HuH-7 (cell line): ENCODE measurements around the gene MUCL3.
"Not testable (repeated sequence)": the region's sequence is repeated elsewhere in the genome, so short reads cannot be mapped to it uniquely, and the experiment has no call there.

Experiments
- DNase-seq: peaks from one replicate; pipeline ENCODE4 v3.0.0; 2011; ENCODE audit warnings: low spot score

MUCL3 gene

DNA sequence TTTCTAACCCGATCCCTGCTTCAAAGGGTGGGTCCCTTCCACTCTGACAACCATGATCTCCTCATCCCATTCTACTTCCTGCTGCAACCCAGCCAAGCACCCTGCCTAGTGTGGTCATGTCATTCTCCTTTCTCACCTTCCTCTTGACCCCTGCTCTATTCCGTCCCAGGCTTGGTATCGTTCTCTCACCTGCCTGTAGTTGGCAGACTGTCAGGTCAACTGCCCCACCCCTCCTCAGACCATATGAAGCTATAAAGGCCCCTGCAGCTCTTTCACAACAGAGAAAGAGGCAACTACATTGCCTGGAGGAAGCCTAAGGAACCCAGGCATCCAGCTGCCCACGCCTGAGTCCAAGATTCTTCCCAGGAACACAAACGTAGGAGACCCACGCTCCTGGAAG, 42.7 kb downstream of the MUCL3 start, which contains the start of gene MUC21:
Gene MUC21, plus strand, starts transcription at position 280 of the 400 bp plus-strand sequence. CDS start 241 bp downstream, outside the sequence.
- no peak for DNase-seq

GRCh38 chr6:30985490-30985889, 44.7 kb downstream of the MUCL3 start:
- DNase-seq: no peak

DNA sequence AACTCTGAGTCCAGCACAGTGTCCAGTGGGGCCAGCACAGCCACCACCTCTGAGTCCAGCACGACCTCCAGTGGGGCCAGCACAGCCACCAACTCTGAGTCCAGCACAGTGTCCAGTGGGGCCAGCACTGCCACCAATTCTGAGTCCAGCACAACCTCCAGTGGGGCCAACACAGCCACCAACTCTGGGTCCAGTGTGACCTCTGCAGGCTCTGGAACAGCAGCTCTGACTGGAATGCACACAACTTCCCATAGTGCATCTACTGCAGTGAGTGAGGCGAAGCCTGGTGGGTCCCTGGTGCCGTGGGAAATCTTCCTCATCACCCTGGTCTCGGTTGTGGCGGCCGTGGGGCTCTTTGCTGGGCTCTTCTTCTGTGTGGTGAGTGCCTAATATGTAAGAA, 46.5 kb downstream of the MUCL3 start:
- DNase-seq: no peak

DNA sequence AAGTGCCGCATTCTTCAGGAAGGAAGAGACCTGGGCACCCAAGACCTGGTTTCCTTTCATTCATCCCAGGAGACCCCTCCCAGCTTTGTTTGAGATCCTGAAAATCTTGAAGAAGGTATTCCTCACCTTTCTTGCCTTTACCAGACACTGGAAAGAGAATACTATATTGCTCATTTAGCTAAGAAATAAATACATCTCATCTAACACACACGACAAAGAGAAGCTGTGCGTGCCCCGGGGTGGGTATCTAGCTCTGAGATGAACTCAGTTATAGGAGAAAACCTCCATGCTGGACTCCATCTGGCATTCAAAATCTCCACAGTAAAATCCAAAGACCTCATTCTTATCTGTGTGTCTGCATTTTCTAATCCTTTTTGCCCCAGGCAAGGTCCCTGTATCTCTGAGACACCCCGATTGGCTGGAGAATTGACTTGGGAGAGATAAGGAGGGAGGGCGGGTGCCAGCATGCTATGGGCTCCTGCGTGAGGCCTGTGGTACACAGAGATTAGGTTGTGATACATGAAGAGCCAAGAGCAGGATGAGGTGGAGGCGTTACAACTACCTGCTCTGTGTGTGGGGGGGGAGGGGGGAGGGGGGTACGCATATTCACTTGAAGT, 47.5 kb downstream of the MUCL3 start:
- no peak for DNase-seq

- DNase-seq: no peak
Measured at GRCh38 chr6:30990422-30991086, 49.8 kb downstream of the MUCL3 start.

GRCh38 chr6:30991891-30992290, 51.1 kb downstream of the MUCL3 start:
- no peak for DNase-seq

DNA sequence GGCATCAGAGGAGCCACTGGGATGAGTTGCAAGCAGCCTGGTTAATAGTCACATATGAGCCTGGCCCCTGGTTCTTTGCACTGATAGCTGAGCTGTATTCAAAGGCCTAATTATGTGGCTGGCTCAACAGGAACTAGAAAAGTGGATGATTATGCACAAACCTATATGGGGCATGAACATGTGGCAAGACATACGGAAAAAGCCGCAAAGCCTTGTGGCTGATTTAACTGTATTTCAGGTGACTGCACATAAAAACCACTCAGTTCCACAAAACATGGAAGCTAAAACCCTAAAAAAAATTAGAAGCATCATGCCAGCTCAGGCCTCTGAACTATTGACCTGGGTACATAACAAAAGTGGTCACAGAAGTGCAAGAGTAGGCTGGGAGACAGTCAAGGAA, 56.5 kb downstream of the MUCL3 start:
- DNase-seq: no peak

GRCh38 chr6:30998785-30999184, 58.0 kb downstream of the MUCL3 start:
- no peak for DNase-seq

DNA sequence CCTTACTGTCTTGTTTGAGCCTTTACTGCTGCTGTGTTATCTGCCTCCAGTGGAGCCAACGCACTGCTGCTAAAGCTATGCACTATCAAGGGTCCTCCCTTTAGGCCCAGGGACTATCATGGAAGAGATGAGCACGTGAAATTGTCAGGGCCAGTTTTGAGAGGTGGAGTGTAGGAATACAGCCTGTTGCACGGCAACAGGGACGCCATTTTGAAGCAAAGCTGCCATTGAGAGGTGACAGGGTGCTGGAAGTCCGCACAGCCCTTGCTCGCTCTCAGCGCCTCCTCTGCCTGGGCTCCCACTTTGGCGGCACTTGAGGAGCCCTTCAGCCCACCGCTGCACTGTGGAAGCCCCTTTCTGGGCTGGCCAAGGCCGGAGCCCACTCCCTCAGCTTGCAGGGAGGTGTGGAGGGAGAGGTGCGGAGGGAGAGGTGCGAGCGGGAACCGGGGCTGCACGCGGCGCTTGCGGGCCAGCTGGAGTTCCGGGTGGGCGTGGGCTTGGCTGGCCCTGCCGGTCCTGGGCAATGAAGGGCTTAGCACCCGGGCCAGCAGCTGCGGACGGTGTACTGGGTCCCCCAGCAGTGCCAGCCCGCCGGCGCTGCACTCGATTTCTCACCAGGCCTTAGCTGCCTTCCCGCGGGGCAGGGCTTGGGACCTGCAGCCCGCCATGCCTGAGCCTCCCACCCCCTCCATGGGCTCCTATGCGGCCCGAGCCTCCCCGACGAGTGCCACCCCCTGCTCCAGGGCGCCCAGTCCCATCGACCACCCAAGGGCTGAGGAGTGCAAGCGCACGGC, 59.5 kb downstream of the MUCL3 start:
- DNase-seq: not testable (repeated sequence)

DNA sequence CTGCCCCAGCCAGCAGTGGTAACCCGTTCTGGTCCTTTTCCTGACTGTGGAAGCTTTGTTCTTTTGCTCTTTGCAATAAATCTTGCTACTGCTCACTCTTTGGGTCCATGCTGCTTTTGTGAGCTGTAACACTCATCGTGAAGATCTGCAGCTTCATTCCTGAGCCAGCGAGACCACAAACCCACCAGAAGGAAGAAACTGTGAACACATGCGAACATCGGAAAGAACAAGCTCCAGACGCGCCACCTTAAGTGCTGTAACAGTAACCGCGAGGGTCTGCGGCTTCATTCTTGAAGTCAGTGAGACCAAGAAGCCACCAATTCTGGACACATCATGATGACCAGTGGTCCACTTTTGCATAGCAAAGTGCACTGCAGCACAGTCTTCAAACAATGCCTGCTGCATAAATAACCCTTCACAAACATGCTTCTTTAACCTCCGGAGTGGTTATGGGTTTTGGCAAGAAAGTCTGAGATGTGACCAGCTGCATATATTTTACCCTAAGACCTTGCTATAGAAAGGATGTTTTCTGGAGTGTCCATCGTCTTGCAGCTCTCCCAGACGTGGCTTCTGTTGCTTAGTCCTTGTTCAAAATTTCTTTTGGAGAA, 60.6 kb downstream of the MUCL3 start:
- no peak for DNase-seq

- DNase-seq: no peak
Measured at GRCh38 chr6:31002471-31002870, 61.7 kb downstream of the MUCL3 start.
